Fibroblast of pulmonary artery (primary cell): ENCODE measurements around the gene GFY.

Source experiments
- DNase-seq: peaks from one replicate; pipeline ENCODE4 v3.0.0-alpha.2; 2010; ENCODE audit warnings: low read depth
- H3K4me3 ChIP-seq: replicated peaks from 2 replicates; pipeline ENCODE4 v1.5.1; 2011; ENCODE audit warnings: low read depth, mild to moderate bottlenecking, control low read depth, low read length, moderate library complexity
- CTCF ChIP-seq: IDR thresholded peaks from 2 replicates; pipeline ENCODE4 v1.5.1; 2011; ENCODE audit warnings: mild to moderate bottlenecking, control low read depth, low read length, inconsistent platforms; ENCODE audit errors: missing control alignments

The GFY gene

GRCh38 chr19:49408816-49409440 lies 16.3 kb upstream of the GFY start:
- TF ChIP-seq CTCF: no peak
- H3K4me3 ChIP-seq: no peak overlapping the region
- DNase-seq: no peak

GRCh38 chr19:49409441-49410029 lies 15.7 kb upstream of the GFY start:
- no peak overlapping the region for H3K4me3 ChIP-seq
- no peak for DNase-seq
- TF ChIP-seq CTCF: no peak

- H3K4me3 ChIP-seq: no peak overlapping the region
- no peak for TF ChIP-seq CTCF
- no peak for DNase-seq
Observed at GRCh38 chr19:49411681-49412326, 13.4 kb upstream of the GFY start.

GRCh38 chr19:49413348-49413747 lies 11.8 kb upstream of the GFY start:
- TF ChIP-seq CTCF: no peak
- DNase-seq: no peak
- no peak overlapping the region for H3K4me3 ChIP-seq

GRCh38 chr19:49414256-49414655 lies 10.9 kb upstream of the GFY start:
- no peak for DNase-seq
- no peak for TF ChIP-seq CTCF
- H3K4me3 ChIP-seq: no peak overlapping the region

GRCh38 chr19:49415102-49415809 lies 9.9 kb upstream of the GFY start:
- DNase-seq: peak; percentile 31
- H3K4me3 ChIP-seq: no peak overlapping the region
- TF ChIP-seq CTCF: no peak
